ENCODE results near the gene CTDNEP1. TPM values are rescaled to one million over a fixed set of nuclear protein-coding genes. Genes with fewer than 3 reads are reported as not detected.

Gene CTDNEP1
- total and polyA plus RNA-seq, 9 donors: 43.4 to 181 (median 162) TPM

DNA sequence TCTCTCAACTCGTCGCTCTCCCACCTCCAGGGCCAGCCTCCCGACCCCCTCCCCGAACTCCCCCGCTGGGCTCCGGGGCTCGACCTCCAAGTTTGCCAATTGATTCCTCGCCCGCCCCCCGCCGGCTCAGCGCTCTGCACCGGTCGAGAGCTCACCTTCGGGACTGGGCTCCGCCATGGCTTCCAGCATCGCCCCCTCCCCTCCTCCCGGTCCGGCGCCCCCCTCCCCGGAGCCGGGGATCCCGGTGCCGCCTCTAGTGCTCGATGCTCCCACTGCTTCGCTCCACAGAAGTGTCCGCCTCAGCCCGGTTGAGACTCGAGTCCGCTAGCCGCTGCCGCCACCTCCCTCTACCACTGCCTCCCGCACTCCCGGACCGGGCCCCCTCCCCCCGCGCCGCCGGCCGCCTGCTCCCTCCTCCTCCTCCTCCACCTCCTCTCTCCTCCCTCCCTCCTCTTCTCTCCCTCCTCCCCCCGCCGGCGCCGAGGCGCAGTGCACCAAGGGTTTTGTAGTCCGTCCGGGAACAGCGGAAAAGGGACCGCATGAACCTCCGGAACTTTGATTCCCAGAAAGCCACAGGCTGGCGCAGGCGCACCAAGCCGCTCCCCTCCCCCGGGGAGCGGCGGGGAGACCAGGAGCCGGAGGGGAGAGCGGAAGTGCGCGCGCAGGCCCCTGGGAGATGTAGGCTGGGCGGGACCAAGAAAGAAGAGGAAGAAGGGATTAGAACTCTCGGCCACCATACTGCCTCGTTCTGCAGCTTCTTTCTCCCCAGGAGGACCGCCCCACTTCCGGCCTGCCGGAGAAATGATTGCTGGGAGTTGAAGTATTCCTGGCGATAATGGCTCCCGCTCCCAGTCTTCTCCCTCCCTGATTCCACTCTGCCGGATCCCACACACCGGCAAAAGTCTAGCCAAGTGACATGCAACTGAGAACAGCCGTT, 12.2 kb downstream of the CTDNEP1 start, which contains the start of gene PHF23:
PHF23 (minus strand) TSS at position 367 of the 937 bp plus-strand sequence; CDS start at position 189, 178 bp downstream.
- peaks cover 47% of the 10 kb centered on the region for H3K4me1 ChIP-seq (ENCODE audit: control insufficient read depth, insufficient read depth, low read length)
- H3K27me3 ChIP-seq (ENCODE audit: control insufficient read depth, insufficient read depth, low read length): no peaks in the 10 kb centered on the region
- WGBS (ENCODE audit: insufficient coverage): under 1% methylated on average over 49 of the region's 72 CpGs
- H3K9me3 ChIP-seq (replicated peaks; ENCODE audit: control insufficient read depth, low read depth, low read length): no peaks in the 10 kb centered on the region
- peak within 1 kb of the TSS; percentile 100 for H3K4me3 ChIP-seq (ENCODE audit: low read length)
- peak within 1 kb of the TSS; percentile 95 for H3K27ac ChIP-seq (ENCODE audit: low read length)
- peaks cover 45% of the 10 kb centered on the region for H3K36me3 ChIP-seq (ENCODE audit: control insufficient read depth, insufficient read depth, low read length)
- peak; percentile 100 for DNase-seq

DNA sequence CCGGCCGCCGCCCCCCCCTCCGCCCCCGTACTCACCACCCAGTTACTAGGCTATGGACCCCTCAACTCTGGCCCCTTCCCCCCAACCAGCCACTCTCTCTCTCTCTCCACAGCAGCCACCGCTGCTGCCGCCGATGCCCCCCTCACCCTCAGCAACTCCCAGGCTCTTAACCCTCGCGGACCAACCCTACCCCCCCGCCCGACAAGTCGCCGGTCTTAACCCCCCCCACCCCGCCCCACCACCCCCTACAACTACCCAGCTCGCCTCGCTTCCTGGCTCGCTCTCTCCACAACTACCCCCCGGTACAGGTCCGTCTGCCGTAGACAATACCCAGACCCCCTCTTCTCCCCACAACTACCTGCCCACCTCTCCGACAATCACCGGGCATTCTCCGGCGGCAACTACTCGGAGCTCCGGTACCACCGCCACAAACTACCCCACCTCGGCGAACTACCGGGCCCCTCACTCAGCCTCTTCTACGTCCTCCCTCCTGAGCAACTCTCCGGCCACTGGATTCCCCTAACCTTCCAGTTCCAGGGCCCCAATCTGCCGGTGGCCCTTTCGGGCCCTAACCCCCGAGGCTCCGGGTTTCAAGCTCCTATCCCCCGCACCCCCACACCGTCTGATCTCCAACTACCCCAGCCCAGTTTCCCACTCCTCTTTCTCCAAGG, 13.0 kb downstream of the CTDNEP1 start:
- DNase-seq: peak; percentile 48
- no peaks in the 10 kb centered on the region for H3K27me3 ChIP-seq (ENCODE audit: control insufficient read depth, insufficient read depth, low read length)
- H3K4me1 ChIP-seq (ENCODE audit: control insufficient read depth, insufficient read depth, low read length): peaks cover 43% of the 10 kb centered on the region
- WGBS (ENCODE audit: insufficient coverage): 0% methylated on average over 24 of the region's 39 CpGs
- peak overlapping the region; percentile 95 for H3K27ac ChIP-seq (ENCODE audit: low read length)
- peak overlapping the region; percentile 100 for H3K4me3 ChIP-seq (ENCODE audit: low read length)
- H3K36me3 ChIP-seq (ENCODE audit: control insufficient read depth, insufficient read depth, low read length): peaks cover 37% of the 10 kb centered on the region
- no peaks in the 10 kb centered on the region for H3K9me3 ChIP-seq (replicated peaks; ENCODE audit: control insufficient read depth, low read depth, low read length)

DNA sequence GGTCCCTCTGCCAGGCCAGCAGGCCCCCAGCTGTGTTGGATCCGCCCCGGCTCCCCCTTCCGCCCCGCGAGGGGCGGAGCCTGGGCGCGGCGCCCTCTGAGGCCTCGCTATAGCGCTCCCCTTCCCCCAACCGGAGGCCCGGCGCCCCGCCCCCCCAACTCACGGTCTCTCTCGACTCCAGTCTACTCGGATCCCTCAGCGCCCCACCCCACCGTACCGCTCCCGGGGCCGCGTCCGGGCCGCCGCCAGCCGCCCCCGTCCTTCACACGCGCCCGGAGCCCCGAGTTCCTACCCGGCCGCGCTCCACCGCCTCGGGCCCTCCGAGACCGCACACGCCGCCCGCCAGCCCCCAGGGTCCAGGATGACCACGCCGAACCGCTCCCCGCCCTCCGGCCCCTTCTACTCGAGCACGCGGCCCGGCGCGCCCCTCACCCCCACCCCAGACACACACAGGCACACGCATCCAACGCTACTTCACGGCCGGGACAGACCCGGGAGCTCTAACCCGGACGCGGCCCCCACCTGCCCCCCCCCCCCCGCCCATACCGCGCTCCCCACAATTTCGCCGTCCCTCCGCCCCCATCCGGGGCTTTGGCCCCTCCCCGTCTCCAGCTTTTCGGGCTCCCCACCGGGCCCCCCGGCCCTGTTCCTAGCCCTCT, 13.6 kb downstream of the CTDNEP1 start:
- peak; percentile 81 for DNase-seq

DNA sequence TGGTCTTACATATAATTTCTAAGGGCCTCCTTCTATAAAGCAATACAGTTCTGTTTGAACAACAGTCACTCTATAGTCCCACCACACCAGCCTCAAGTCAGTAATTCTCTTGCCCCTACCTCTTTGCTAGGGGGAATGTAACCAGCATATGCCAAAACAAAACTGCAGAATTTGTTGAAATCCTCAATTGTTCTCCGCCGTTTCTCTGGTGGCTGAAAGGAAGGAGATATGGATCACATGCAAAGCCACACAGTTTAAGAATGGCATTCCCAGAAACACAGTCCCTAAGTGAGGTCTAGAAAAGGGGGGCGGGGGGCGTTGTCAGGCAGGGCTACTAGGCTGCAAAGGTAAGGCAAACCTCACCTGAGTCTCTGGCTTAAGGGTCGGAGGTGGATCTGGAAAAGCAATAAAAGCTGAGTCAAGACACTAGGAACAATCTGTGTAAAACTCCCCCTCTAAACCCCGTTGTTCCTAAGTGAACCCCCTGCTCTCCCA, 14.2 kb downstream of the CTDNEP1 start:
- Histone ChIP-seq H3K4me3 (ENCODE audit: low read length) (peak overlapping the region; percentile 100), H3K9me3 (replicated peaks; ENCODE audit: control insufficient read depth, low read depth, low read length) (no peaks in the 10 kb centered on the region), H3K27me3 (ENCODE audit: control insufficient read depth, insufficient read depth, low read length) (no peaks in the 10 kb centered on the region), H3K4me1 (ENCODE audit: control insufficient read depth, insufficient read depth, low read length) (peaks cover 47% of the 10 kb centered on the region), H3K36me3 (ENCODE audit: control insufficient read depth, insufficient read depth, low read length) (peaks cover 37% of the 10 kb centered on the region), H3K27ac (ENCODE audit: low read length) (peak overlapping the region; percentile 95)
- 18% methylated on average over 4 of the region's 6 CpGs for WGBS (ENCODE audit: insufficient coverage)
- peak; percentile 40 for DNase-seq

More for the DNA sequence above, 13.6 kb downstream of the CTDNEP1 start:
- Histone ChIP-seq H3K4me1 (ENCODE audit: control insufficient read depth, insufficient read depth, low read length) (peaks cover 43% of the 10 kb centered on the region), H3K36me3 (ENCODE audit: control insufficient read depth, insufficient read depth, low read length) (peaks cover 37% of the 10 kb centered on the region), H3K9me3 (replicated peaks; ENCODE audit: control insufficient read depth, low read depth, low read length) (no peaks in the 10 kb centered on the region), H3K4me3 (ENCODE audit: low read length) (peak overlapping the region; percentile 100), H3K27me3 (ENCODE audit: control insufficient read depth, insufficient read depth, low read length) (no peaks in the 10 kb centered on the region), H3K27ac (ENCODE audit: low read length) (peak overlapping the region; percentile 95)
- under 1% methylated on average over 53 of the region's 73 CpGs for WGBS (ENCODE audit: insufficient coverage)

DNA sequence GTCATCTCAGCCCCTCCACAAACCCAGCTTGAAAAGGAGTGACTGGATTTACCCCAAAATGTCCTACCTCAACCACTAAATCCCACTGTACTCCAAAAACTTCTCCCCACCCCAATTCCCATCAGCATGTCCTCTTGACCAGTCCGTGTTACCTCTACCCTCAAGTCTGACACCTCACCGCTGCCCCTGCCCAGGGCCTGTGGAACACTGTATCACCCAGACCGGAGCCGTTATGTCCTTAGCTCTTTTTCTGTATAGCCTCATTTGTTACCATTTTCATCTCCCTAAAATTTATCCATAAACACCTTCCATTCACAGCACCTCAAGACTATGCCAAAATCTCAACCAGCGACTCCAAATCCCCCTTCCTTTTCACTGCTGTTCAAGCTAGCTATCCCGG, 14.7 kb downstream of the CTDNEP1 start:
- Histone ChIP-seq H3K4me1 (ENCODE audit: control insufficient read depth, insufficient read depth, low read length) (peaks cover 51% of the 10 kb centered on the region), H3K36me3 (ENCODE audit: control insufficient read depth, insufficient read depth, low read length) (peaks cover 37% of the 10 kb centered on the region), H3K9me3 (replicated peaks; ENCODE audit: control insufficient read depth, low read depth, low read length) (no peaks in the 10 kb centered on the region), H3K4me3 (ENCODE audit: low read length) (no peak overlapping the region), H3K27ac (ENCODE audit: low read length) (no peak overlapping the region), H3K27me3 (ENCODE audit: control insufficient read depth, insufficient read depth, low read length) (no peaks in the 10 kb centered on the region)
- DNase-seq: no peak
- WGBS (ENCODE audit: insufficient coverage): 85% methylated on average over 6 of the region's 6 CpGs

DNA sequence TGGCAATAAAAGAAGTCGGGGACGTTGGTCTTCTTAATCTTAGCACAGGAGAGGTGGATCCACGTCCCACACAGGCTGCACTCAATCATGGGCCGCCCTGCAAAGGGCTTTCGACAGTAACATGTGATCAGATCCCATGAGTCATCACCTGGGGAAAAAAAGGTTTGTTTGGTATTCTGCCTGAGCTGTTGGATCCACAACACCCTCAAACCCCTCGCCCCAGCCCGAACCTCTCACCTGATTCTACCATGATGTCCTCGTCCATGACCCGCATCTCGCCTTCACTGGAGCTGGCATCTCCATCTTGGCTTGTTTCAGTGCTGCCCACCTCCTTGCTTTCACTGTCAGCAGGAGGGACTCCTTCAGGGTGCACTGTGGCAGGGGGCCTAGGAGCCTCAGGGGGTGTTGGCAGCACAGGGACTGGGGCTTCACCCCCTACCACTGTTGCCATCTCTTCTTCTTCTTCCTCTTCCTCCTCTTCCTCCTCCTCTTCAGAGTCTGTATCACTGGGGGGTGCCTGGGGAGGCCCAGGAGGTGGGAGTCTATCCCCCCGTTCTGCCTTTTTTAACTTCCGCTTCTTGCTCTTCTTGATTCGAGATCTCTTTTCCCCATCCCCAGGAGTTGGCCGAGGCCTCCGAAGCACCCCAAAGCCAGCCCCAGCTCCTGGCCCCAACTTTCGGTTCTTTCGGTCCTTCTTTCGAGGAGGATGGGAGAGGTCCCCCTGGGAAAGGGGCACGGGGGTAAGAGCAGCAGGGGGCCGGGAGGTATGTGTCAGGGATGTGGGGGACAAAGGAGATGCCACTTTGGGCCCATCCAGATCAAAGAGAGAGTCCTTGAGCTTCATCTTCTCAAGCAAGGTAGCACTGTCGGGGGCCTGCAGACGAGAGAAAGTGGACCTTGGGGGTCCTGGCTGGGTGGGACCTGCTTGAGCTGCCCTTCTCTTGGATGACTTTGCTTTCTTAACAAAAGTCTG, 15.6 kb downstream of the CTDNEP1 start:
- no peaks in the 10 kb centered on the region for H3K9me3 ChIP-seq (replicated peaks; ENCODE audit: control insufficient read depth, low read depth, low read length)
- DNase-seq: no peak
- H3K27me3 ChIP-seq (ENCODE audit: control insufficient read depth, insufficient read depth, low read length): no peaks in the 10 kb centered on the region
- H3K4me3 ChIP-seq (ENCODE audit: low read length): no peak overlapping the region
- 68% methylated on average over 10 of the region's 22 CpGs for WGBS (ENCODE audit: insufficient coverage)
- H3K27ac ChIP-seq (ENCODE audit: low read length): no peak overlapping the region
- H3K4me1 ChIP-seq (ENCODE audit: control insufficient read depth, insufficient read depth, low read length): peaks cover 43% of the 10 kb centered on the region
- peaks cover 34% of the 10 kb centered on the region for H3K36me3 ChIP-seq (ENCODE audit: control insufficient read depth, insufficient read depth, low read length)

DNA sequence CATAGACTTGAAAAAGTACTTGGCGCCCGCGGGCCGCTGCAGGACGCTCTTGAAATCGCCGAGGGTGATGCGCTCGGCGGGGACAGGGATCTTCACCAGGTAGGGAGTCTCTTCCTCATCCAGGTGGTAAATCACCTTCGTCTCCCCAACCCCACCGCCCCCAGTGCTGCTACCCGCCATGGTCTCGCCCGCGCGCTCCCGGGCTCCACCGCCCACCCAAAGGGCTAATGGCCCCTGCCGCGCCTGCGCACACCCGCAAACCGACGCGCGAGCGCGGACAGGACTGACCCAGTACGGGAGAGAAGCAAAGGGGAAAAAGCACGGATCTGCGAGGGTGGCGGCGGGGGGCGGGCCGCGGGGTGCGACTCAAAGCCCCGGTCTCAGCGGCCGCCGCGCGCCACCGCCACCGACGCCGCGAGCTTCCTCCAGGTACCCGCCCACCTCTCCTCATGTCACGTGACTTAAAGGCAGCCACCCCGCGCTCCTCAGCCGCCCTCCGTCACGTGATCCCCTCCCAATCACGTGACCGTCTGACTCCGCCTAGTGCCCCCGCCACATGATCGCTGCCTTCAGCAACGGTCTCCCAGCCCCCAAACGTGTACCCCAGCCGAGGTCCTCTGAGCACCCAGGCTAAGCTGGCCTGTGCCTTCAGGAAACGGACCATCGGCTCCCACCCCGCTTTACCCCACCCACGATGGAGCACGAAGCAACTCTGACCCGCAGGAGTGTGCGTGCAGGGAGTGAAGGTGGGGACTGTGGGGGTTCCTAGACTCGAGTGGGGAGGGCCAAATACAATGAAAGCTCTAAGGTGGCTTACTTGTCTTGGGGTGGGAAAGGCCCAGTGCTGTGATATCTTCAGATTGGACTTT, 17.2 kb downstream of the CTDNEP1 start, which contains the start of gene DVL2:
DVL2 (minus strand) TSS at position 435 of the 869 bp plus-strand sequence; CDS start at position 180, 255 bp downstream.
- Histone ChIP-seq H3K4me3 (ENCODE audit: low read length) (peak within 1 kb of the TSS; percentile 94), H3K9me3 (replicated peaks; ENCODE audit: control insufficient read depth, low read depth, low read length) (no peaks in the 10 kb centered on the region), H3K4me1 (ENCODE audit: control insufficient read depth, insufficient read depth, low read length) (peaks cover 31% of the 10 kb centered on the region), H3K27ac (ENCODE audit: low read length) (peak within 1 kb of the TSS; percentile 91), H3K27me3 (ENCODE audit: control insufficient read depth, insufficient read depth, low read length) (no peaks in the 10 kb centered on the region), H3K36me3 (ENCODE audit: control insufficient read depth, insufficient read depth, low read length) (peaks cover 40% of the 10 kb centered on the region)
- WGBS (ENCODE audit: insufficient coverage): 0% methylated on average over 59 of the region's 72 CpGs
- DNase-seq: peak; percentile 98

DNA sequence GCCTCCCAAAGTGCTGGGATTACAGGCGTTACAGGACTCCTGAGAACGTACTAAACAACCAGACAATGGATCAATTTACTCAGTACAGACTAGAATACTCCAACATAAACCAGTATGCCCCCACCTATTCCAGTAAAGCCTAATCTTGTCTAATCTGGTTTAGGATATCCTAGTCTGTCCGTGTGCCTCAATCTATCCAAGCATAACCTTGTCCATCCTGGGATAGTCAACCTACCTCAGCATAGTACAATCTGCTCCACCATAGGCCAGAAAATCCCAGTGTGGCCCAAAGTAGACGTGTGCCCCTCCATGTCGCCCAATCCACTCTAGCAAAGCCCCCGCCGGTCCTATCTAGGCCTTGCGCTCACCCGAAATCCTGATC, 17.8 kb downstream of the CTDNEP1 start:
- no peaks in the 10 kb centered on the region for H3K9me3 ChIP-seq (replicated peaks; ENCODE audit: control insufficient read depth, low read depth, low read length)
- peak overlapping the region; percentile 94 for H3K4me3 ChIP-seq (ENCODE audit: low read length)
- 0% methylated on average over 9 of the region's 9 CpGs for WGBS (ENCODE audit: insufficient coverage)
- no peaks in the 10 kb centered on the region for H3K27me3 ChIP-seq (ENCODE audit: control insufficient read depth, insufficient read depth, low read length)
- H3K27ac ChIP-seq (ENCODE audit: low read length): peak overlapping the region; percentile 91
- peaks cover 31% of the 10 kb centered on the region for H3K4me1 ChIP-seq (ENCODE audit: control insufficient read depth, insufficient read depth, low read length)
- DNase-seq: no peak
- H3K36me3 ChIP-seq (ENCODE audit: control insufficient read depth, insufficient read depth, low read length): peaks cover 47% of the 10 kb centered on the region
